ENCODE measurements around the gene ABHD17C.
A peak's percentile ranks its signal among the peaks of the same experiment; 100 is the strongest.

Gene ABHD17C

GRCh38 chr15:80766275-80766674, 71.2 kb downstream of the ABHD17C start:
- no peak for DNase-seq (ENCODE audit: low spot score)

GRCh38 chr15:80768158-80768557, 73.0 kb downstream of the ABHD17C start:
- DNase-seq (ENCODE audit: low spot score): no peak

- no peak for DNase-seq (ENCODE audit: low spot score)
Observed at GRCh38 chr15:80769153-80769828, 74.2 kb downstream of the ABHD17C start.

- DNase-seq (ENCODE audit: low spot score): no peak
Observed at GRCh38 chr15:80769829-80770705, 75.0 kb downstream of the ABHD17C start.

- no peak for DNase-seq (ENCODE audit: low spot score)
Observed at GRCh38 chr15:80773122-80773551, 78.0 kb downstream of the ABHD17C start.

- no peak for DNase-seq (ENCODE audit: low spot score)
Observed at GRCh38 chr15:80773792-80774352, 78.8 kb downstream of the ABHD17C start.

GRCh38 chr15:80774486-80774885, 79.4 kb downstream of the ABHD17C start:
- no peak for DNase-seq (ENCODE audit: low spot score)

GRCh38 chr15:80775338-80775737, 80.2 kb downstream of the ABHD17C start:
- DNase-seq (ENCODE audit: low spot score): no peak

- DNase-seq (ENCODE audit: low spot score): peak; percentile 40
Observed at GRCh38 chr15:80776420-80777045, 81.4 kb downstream of the ABHD17C start.

- no peak for DNase-seq (ENCODE audit: low spot score)
Observed at GRCh38 chr15:80777137-80777536, 82.0 kb downstream of the ABHD17C start.

GRCh38 chr15:80777826-80778620, 82.9 kb downstream of the ABHD17C start:
- no peak for DNase-seq (ENCODE audit: low spot score)

GRCh38 chr15:80778621-80778963, 83.5 kb downstream of the ABHD17C start:
- no peak for DNase-seq (ENCODE audit: low spot score)

GRCh38 chr15:80778964-80779657, 84.0 kb downstream of the ABHD17C start, which contains the start of gene CEMIP:
CEMIP (plus strand) TSS chr15:80779370; CDS start chr15:80873880, 94,510 bp downstream.
- DNase-seq (ENCODE audit: low spot score): no peak

- no peak for DNase-seq (ENCODE audit: low spot score)
Observed at GRCh38 chr15:80779658-80780415, 84.7 kb downstream of the ABHD17C start.

GRCh38 chr15:80780416-80781221, 85.5 kb downstream of the ABHD17C start:
- DNase-seq (ENCODE audit: low spot score): no peak

GRCh38 chr15:80783260-80783659, 88.2 kb downstream of the ABHD17C start:
- no peak for DNase-seq (ENCODE audit: low spot score)

GRCh38 chr15:80785335-80785734, 90.2 kb downstream of the ABHD17C start:
- DNase-seq (ENCODE audit: low spot score): no peak

- no peak for DNase-seq (ENCODE audit: low spot score)
Observed at GRCh38 chr15:80785811-80786354, 90.8 kb downstream of the ABHD17C start.

GRCh38 chr15:80787316-80787715, 92.2 kb downstream of the ABHD17C start:
- DNase-seq (ENCODE audit: low spot score): no peak
